IgD-negative memory B cell (primary cell): Measurements from ENCODE around the gene NOX3. TPM values are rescaled to one million over a fixed set of nuclear protein-coding genes. Genes with fewer than 3 reads are reported as not detected.
"Not testable (repeated sequence)": the region's sequence is repeated elsewhere in the genome, so short reads cannot be mapped to it uniquely, and the experiment has no call there.

ENCODE experiments used
- H3K27ac Mint-ChIP-seq, 3 donors: one replicate each; pipeline ENCODE4 v1.8.0; 2020 to 2022; ENCODE audit warnings: mild to moderate bottlenecking in 3 of 3, mixed read lengths in 3 of 3, moderate library complexity in 1 of 3
- H3K27me3 Mint-ChIP-seq: one replicate; pipeline ENCODE4 v1.8.0; 2021; ENCODE audit warnings: mixed read lengths
- H3K36me3 Mint-ChIP-seq: one replicate; pipeline ENCODE4 v1.8.0; 2020; ENCODE audit warnings: mild to moderate bottlenecking, mixed read lengths
- H3K4me1 Mint-ChIP-seq, 3 donors: one replicate each; pipeline ENCODE4 v1.8.0; 2020 to 2022; ENCODE audit warnings: mixed read lengths in 3 of 3, mild to moderate bottlenecking in 1 of 3
- H3K4me3 Mint-ChIP-seq, 4 donors: one replicate each; pipeline ENCODE4 v1.8.0; 2020 to 2022; ENCODE audit warnings: mild to moderate bottlenecking in 4 of 4, mixed read lengths in 4 of 4, moderate library complexity in 3 of 4
- H3K9me3 Mint-ChIP-seq, 3 donors: one replicate each; pipeline ENCODE4 v1.8.0; 2020 to 2021; ENCODE audit warnings: mixed read lengths in 3 of 3, mild to moderate bottlenecking in 1 of 3
- polyA plus RNA-seq: library from polyadenylated mRNA; unstranded; fragments of 300-500 nt; fragmentation: Illumina TruSeq; gene quantifications from one replicate; pipeline ENCODE4 v1.2.3, GENCODE V29; 2021

The NOX3 gene
- polyA plus RNA-seq, 1 donor from 2014 or later: not detected

DNA sequence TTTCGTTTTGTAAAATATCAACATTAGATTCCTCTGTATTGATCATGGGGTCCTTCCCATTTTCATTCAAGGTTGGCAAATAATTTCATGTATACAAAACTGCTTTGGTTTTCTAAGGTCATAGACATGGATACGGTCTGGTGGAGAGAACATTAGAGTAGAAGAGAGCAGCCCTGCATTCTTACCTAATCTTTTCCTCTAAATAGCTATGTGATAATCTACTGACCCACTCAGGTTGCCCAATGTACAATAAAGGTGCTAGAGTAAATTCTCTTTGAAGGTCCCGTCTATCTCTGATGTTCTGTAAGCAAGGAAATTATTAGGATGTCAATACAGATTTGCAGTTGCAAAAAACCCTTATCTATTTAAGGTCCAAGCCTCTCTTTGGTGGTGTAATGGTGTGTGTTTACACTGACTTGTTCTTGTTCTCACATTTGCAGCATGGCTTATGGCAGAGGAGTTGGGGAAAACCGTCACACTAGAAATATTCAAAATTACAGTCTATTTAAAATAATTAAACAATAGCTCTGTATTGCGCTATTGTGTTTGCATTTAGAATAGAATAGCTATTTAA lies 31.2 kb upstream of the NOX3 start:
- no peak overlapping the region for H3K4me3 Mint-ChIP-seq
- H3K4me1 Mint-ChIP-seq: no peaks in the 10 kb centered on the region
- no peaks in the 10 kb centered on the region for H3K36me3 Mint-ChIP-seq
- no peak overlapping the region for H3K27ac Mint-ChIP-seq
- peaks cover 0 to 2% (median under 1%) of the 10 kb centered on the region in 3 donors for H3K9me3 Mint-ChIP-seq
- peaks cover 4% of the 10 kb centered on the region for H3K27me3 Mint-ChIP-seq

DNA sequence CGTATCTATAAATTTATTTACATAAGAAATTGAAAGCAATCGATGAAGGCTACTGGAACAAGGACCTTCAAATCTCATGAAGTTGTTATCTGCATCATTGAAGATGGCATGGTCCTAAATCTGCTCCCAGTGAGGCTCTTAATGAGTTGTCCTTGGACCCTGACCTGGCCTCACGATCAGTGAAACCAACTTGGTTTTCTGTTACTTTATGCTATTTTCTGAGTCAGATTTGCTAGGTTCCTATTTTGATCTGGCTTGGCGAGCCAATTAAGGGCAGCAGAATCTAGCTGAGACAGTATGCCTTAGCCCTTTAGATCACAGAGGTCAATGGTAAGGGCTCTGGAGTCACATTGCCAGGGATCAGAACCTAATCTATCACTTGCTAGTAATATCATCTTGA lies 30.1 kb upstream of the NOX3 start:
- H3K36me3 Mint-ChIP-seq: no peaks in the 10 kb centered on the region
- H3K4me1 Mint-ChIP-seq: no peaks in the 10 kb centered on the region
- peaks cover 4% of the 10 kb centered on the region for H3K27me3 Mint-ChIP-seq
- no peak overlapping the region for H3K4me3 Mint-ChIP-seq
- H3K27ac Mint-ChIP-seq: no peak overlapping the region
- peaks cover 0 to 2% (median 0%) of the 10 kb centered on the region in 3 donors for H3K9me3 Mint-ChIP-seq

DNA sequence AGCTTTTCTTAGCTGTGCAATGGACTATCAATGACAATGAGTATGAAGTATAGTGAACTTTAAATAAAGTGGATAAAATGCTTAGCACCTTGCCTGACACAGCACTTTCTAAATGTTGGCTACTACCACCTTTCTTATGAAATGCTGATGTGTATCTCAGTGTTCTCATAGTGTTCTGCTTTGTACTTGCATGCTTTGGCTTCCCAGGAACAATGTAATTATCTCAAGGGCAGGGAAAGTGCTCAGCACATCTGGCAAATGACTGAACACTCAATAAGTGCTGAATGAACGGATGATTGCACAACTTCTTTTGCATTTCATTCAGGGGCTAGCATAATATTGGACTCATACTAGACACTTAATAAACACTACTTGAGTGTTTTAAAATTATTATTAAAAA lies 28.2 kb upstream of the NOX3 start:
- peaks cover 4% of the 10 kb centered on the region for H3K27me3 Mint-ChIP-seq

DNA sequence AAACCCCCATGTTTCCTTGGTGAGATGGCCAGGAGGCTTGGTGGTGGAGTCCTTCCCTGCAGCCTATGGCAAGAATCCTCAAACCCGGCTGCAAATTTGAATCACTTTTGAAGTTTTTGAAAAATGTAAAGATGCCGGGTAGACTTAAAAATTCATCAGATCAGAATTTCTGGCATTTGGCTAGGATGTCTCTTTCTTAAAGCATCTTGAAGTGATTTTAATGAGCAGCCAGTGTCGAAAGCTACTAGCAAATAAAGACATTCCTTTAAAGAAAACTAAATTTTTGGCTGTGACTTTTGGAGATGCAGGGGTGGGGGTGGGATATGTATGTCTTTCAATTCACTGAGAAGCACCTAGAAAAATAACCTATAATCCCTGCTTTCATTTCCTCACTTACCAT lies 25.6 kb upstream of the NOX3 start:
- Mint-ChIP-seq H3K27me3 (peaks cover 4% of the 10 kb centered on the region), H3K27ac (no peak overlapping the region), H3K36me3 (peaks cover 5% of the 10 kb centered on the region)

More for the DNA sequence above, 28.2 kb upstream of the NOX3 start:
- Mint-ChIP-seq H3K4me1 (no peaks in the 10 kb centered on the region), H3K27ac (no peak overlapping the region), H3K9me3 (peaks cover 0 to 2% (median 0%) of the 10 kb centered on the region in 3 donors), H3K4me3 (no peak overlapping the region), H3K36me3 (no peaks in the 10 kb centered on the region)

DNA sequence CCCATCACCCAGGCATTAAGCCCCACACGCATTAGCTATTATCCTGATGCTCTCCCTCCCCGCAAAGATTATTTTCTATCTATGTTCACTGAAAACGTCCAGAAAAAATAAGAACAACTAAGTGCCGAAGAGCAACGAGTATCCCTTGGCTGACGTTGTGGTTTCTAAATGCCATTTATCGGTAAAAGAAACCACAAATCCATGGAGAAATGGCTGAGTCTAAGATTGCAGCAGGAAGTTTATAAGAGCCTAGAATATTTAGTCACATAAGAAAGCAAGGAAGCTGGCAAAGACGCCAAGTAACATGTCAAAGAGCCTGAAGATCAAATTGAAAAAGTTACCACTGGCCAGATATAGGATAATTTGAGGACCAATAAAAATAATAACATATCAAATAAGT lies 18.1 kb upstream of the NOX3 start:
- no peak overlapping the region for H3K27ac Mint-ChIP-seq
- H3K9me3 Mint-ChIP-seq: peaks cover 6 to 11% (median 10%) of the 10 kb centered on the region in 3 donors
- peaks cover 7% of the 10 kb centered on the region for H3K36me3 Mint-ChIP-seq

More for the DNA sequence above, 25.6 kb upstream of the NOX3 start:
- peaks cover 0 to 3% (median 0%) of the 10 kb centered on the region in 3 donors for H3K9me3 Mint-ChIP-seq
- H3K4me1 Mint-ChIP-seq: no peaks in the 10 kb centered on the region
- no peak overlapping the region for H3K4me3 Mint-ChIP-seq

DNA sequence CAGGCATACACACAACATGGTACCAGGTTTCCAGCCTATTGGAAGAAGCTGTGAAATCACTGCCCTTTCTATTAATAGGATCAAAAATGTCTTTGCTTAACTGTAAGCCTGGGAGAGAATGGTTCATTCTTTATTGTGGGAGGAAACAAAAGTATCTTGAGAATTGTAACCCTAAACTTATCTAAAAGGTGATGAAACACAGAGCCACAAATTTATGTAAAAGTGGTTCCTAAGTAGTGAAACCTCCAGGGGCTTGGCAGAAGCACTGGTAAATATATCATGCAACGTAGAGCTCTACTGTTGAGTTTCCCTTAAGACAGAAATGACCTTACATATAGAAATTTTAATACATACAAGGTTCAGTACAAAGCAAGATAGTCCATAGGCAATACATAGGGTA lies 17.2 kb upstream of the NOX3 start:
- H3K36me3 Mint-ChIP-seq: peaks cover 5% of the 10 kb centered on the region
- H3K27ac Mint-ChIP-seq: no peak overlapping the region
- H3K4me1 Mint-ChIP-seq: no peaks in the 10 kb centered on the region
- no peaks in the 10 kb centered on the region for H3K27me3 Mint-ChIP-seq
- peaks cover 5 to 13% (median 11%) of the 10 kb centered on the region in 3 donors for H3K9me3 Mint-ChIP-seq
- no peak overlapping the region for H3K4me3 Mint-ChIP-seq

More for the DNA sequence above, 18.1 kb upstream of the NOX3 start:
- no peak overlapping the region for H3K4me3 Mint-ChIP-seq
- H3K27me3 Mint-ChIP-seq: no peaks in the 10 kb centered on the region
- H3K4me1 Mint-ChIP-seq: no peaks in the 10 kb centered on the region

DNA sequence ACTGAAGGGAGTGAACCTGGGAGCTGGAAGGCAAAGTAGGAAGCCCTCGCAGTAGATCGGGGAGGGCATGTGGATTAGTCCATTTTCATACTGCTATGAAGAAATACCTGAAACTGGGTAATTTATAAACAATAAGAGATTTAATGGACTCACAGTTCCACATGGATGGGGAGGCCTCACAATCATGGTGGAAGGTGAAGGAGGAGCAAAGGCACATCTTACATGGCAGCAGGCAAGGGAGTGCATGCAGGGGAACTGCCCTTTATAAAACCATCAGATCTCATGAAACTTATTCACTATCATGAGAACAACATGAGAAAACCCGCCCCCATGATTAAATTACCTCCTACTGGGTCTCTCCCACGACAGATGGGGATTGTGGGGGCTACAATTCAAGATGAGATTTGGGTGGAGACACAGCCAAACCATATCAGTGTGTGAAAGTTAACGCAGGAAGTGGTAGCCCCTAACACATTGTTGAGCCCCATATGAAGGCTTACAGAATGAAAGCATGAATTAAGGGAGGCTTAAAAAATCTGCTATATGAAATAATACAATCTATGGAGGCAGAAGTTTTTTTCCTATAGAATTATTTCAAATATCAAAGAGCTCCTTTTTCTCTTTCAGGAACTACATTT lies 15.5 kb upstream of the NOX3 start:
- not testable (repeated sequence) for H3K36me3 Mint-ChIP-seq, H3K27ac Mint-ChIP-seq, H3K27me3 Mint-ChIP-seq, H3K4me1 Mint-ChIP-seq
- peak overlapping the region in 1 of 4 donors; percentile 41 for H3K4me3 Mint-ChIP-seq
- peaks cover 5 to 23% (median 16%) of the 10 kb centered on the region in 3 donors for H3K9me3 Mint-ChIP-seq

DNA sequence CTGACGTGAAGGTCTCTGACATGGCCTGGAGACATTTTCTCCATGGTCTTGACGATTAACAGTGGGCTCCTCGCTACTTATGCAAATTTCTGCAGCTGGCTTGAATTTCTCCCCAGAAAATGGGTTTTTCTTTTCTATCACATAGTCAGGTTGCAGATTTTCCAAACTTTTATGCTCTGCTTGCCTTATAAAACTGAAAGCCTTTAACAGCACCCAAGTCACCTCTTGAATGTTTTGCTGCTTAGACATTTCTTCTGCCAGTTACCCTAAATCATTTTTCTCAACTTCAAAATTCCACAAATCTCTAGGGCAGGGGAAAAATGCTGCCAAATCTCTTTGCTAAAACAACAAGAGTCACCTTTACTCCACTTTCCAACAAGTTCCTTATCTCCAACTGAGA lies 12.9 kb upstream of the NOX3 start:
- H3K4me3 Mint-ChIP-seq, H3K4me1 Mint-ChIP-seq, H3K36me3 Mint-ChIP-seq, H3K27ac Mint-ChIP-seq, H3K27me3 Mint-ChIP-seq: not testable (repeated sequence)
- peaks cover 8 to 23% (median 18%) of the 10 kb centered on the region in 3 donors for H3K9me3 Mint-ChIP-seq

DNA sequence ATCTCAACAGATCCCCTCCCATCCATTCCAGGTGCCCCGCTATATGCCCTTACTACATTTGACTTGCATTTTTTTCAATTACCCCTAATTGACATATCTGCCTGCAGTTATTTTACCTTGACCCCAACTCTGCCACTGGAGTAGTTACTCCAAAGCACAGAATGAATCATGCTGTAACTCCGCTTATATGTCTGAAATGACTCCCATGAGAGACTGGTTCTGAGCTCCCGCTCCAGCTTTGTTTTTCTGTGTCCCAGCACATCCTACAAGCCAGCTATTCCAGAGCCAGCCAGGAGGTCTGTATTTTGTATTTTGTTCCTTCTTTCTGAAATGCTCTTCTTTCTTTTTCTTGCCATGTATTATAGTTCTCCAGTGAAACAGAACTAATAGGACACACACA lies 10.9 kb upstream of the NOX3 start:
- H3K4me3 Mint-ChIP-seq: peak overlapping the region in 1 of 4 donors; percentile 56
- peaks cover 2% of the 10 kb centered on the region for H3K27me3 Mint-ChIP-seq
- H3K36me3 Mint-ChIP-seq: peaks cover 2% of the 10 kb centered on the region
- peaks cover 8 to 23% (median 18%) of the 10 kb centered on the region in 3 donors for H3K9me3 Mint-ChIP-seq
- H3K4me1 Mint-ChIP-seq: no peaks in the 10 kb centered on the region
- H3K27ac Mint-ChIP-seq: no peak overlapping the region

DNA sequence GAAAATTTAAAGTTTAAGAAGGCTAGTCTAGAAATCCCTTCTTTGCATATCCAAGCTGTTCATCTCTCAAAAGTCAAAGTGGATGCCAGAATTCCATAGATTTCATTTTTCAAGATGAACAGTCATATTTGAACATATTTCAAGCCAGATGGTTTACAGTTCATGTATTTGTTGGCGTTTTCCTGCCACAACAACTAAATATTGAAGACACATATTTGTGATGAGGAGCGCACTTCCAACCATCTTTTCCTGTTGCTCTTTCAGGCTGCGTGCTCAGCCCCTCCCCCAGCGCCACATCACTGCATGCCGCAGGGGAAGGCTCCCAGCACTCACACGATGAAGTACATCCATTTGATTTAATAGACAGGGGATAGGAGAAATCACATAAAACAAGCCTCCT lies 5.9 kb upstream of the NOX3 start:
- Mint-ChIP-seq H3K4me3 (no peak overlapping the region), H3K9me3 (peaks cover 1 to 5% (median 3%) of the 10 kb centered on the region in 3 donors), H3K4me1 (no peaks in the 10 kb centered on the region), H3K27me3 (peaks cover 12% of the 10 kb centered on the region), H3K36me3 (no peaks in the 10 kb centered on the region), H3K27ac (no peak overlapping the region)

DNA sequence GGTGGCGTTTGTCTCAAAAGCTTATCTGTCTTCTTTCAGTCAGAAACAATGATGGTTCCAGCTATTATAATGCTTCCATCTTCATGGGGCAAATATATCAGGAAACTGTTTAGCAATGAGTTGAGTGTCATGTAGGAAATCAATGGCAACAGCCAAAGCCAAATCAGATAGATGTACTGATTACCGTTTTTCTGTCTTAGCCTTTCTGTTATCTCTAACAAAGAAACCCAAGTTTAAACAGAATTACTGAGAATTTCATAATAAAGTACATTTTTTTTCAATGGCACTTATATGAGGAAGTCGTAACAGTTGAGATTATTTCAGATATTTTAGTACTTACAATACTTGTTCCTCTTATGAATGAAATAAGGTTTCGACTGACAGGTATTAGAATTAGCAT lies 1.2 kb downstream of the NOX3 start:
- no peaks in the 10 kb centered on the region for H3K9me3 Mint-ChIP-seq
- no peaks in the 10 kb centered on the region for H3K4me1 Mint-ChIP-seq
- H3K36me3 Mint-ChIP-seq: no peaks in the 10 kb centered on the region
- no peak overlapping the region for H3K4me3 Mint-ChIP-seq
- H3K27me3 Mint-ChIP-seq: peaks cover 15% of the 10 kb centered on the region
- H3K27ac Mint-ChIP-seq: no peak overlapping the region

DNA sequence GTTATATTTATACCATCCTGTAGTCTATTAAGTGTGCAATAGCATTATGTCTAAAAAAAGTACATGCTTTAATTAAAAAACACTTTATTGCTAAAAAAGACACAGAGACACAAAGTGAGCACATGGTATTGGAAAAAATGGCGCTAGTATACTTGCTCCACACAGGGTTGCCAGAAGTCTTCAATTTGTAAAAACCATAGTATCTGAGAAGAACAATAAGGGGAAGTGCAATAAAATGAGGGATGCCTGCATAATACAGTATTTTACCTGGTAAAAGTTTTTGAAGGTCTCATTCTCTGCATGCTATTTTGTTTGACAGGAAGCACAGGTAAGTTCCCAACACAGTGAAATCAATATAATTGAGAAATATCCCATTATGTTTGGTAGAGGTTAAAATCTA lies 1.6 kb downstream of the NOX3 start:
- H3K27ac Mint-ChIP-seq: no peak overlapping the region
- H3K4me3 Mint-ChIP-seq: no peak overlapping the region
- H3K36me3 Mint-ChIP-seq: no peaks in the 10 kb centered on the region
- H3K4me1 Mint-ChIP-seq: no peaks in the 10 kb centered on the region
- no peaks in the 10 kb centered on the region for H3K9me3 Mint-ChIP-seq
- peaks cover 18% of the 10 kb centered on the region for H3K27me3 Mint-ChIP-seq

DNA sequence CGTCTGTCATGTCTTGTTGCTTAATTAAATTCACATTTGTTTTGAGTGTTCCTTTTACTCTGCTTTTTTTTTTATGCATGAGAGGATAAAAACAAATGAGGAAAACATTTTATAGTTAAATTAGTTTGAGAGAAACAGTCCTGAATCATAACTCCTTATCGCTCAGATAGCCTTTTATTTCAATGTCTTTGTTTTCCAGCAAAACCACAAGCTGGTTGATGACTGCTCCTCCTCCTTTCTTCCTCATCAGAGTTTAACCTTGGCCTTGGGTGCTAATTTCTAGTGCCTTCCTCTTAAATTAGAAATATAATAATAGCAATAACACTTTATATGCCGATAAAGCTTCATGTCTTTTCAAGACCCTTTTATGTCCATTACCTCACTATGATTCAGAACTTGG lies 3.1 kb downstream of the NOX3 start:
- Mint-ChIP-seq H3K4me1 (no peaks in the 10 kb centered on the region), H3K4me3 (no peak overlapping the region), H3K9me3 (no peaks in the 10 kb centered on the region), H3K27ac (no peak overlapping the region), H3K36me3 (no peaks in the 10 kb centered on the region), H3K27me3 (peaks cover 10% of the 10 kb centered on the region)

DNA sequence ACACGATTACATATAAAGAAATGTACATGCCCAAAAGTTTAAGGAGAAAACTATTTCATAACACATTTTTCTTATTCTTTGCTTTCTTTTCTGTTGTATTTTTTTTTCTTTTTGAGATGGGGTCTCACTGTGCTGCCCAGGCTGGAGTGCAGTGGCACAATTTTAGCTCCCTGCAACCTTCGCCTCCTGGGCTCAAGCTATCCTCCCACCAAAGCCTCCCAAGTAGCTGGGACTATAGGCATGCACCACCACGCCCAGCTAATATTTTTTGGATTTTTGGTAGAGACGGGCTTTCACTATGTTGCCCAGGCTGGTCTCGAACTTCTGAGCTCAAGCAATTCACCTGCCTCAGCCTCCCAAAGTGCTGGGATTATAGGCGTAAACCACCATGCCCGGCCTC lies 4.1 kb downstream of the NOX3 start:
- H3K4me1 Mint-ChIP-seq, H3K9me3 Mint-ChIP-seq, H3K36me3 Mint-ChIP-seq, H3K4me3 Mint-ChIP-seq, H3K27ac Mint-ChIP-seq: not testable (repeated sequence)
- H3K27me3 Mint-ChIP-seq: peaks cover 11% of the 10 kb centered on the region

DNA sequence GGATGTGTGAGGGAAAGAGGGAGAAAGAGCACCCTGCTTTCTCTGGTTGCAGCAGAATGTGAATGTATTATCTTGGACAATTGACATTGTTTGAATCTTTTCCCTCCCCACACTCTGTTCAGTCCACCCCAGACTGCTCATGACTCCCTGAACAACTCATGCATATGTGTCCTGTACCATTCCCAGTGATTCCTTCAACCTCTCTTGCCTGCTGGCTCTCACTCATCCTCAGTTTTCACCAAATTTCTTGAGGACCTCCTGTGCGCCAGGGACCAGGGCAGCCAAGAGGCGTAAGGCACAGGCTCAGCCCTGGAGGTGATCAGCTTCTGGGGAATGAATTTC lies 5.4 kb downstream of the NOX3 start:
- Mint-ChIP-seq H3K27ac (no peak overlapping the region), H3K4me3 (no peak overlapping the region), H3K4me1 (no peaks in the 10 kb centered on the region), H3K9me3 (no peaks in the 10 kb centered on the region), H3K27me3 (peaks cover 7% of the 10 kb centered on the region), H3K36me3 (no peaks in the 10 kb centered on the region)

DNA sequence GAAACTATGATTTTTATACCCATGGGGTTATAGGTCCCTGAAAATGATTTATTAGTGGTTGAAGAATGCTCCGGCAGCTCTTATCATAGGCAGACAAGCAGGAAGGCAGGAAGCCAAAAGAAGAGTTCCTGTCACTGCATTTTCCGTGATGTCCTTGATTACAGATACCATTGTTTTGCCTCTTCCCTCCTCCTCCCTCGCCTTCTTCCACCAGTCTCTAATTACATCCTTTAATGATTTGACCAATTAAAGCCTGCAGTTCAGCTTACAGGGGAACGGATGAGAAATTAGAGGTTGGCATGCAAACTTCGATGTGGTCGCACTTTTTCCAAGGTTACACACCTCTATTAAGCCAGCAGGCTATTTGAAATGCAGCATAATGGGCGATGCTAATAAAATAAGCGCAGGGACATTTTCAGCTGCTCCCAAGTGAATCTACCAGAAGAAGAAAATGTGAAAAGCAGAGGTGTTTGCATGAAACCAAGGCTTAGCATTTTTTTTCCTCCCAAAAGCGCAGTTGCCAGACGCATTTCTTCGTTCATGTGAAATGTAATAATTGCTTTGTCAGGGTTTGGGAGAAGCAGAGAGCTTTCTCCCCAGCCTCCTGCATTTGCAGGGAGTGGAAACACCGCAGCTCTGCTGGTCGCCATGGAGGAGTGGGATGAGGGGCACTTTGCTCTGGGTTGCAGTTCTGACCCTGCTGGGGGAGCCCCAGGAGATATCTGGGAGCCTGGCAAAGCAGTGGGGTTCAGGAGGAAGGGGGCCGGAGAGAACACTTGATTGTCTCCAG lies 6.0 kb downstream of the NOX3 start:
- Mint-ChIP-seq H3K27ac (no peak overlapping the region), H3K9me3 (no peaks in the 10 kb centered on the region), H3K36me3 (no peaks in the 10 kb centered on the region), H3K4me3 (no peak overlapping the region), H3K4me1 (no peaks in the 10 kb centered on the region), H3K27me3 (peaks cover 7% of the 10 kb centered on the region)
